Neural progenitor cell (in vitro differentiated cells): Measurements from ENCODE around the gene EFTUD2. TPM values are rescaled to one million over a fixed set of nuclear protein-coding genes. Genes with fewer than 3 reads are reported as not detected.

Experiments used
- DNase-seq: peaks from one replicate; pipeline ENCODE4 v3.0.0-alpha.2; 2016; ENCODE audit warnings: low spot score
- H2AFZ ChIP-seq: fragments of 200-600 bp; sonication (generic); replicated peaks from 2 replicates; pipeline ENCODE4 v1.6.1; 2016; ENCODE audit warnings: antibody characterized with exemption
- H3F3A ChIP-seq: fragments of 200-600 bp; sonication (generic); 2 replicates; pipeline ENCODE4 v1.6.1; 2016; ENCODE audit warnings: antibody characterized with exemption, low read depth
- H3K27ac ChIP-seq: fragments of 200-600 bp; sonication (generic); 2 replicates; pipeline ENCODE4 v1.5.1; 2016; ENCODE audit warnings: mild to moderate bottlenecking
- H3K27me3 ChIP-seq: fragments of 200-600 bp; sonication (generic); 2 replicates; pipeline ENCODE4 v1.6.1; 2016; ENCODE audit warnings: mild to moderate bottlenecking, moderate library complexity
- H3K36me3 ChIP-seq: fragments of 200-600 bp; sonication (generic); 2 replicates; pipeline ENCODE4 v1.5.1; 2016
- H3K4me1 ChIP-seq: fragments of 200-600 bp; sonication (generic); 2 replicates; pipeline ENCODE4 v1.6.1; 2016; ENCODE audit warnings: mixed run types
- H3K4me2 ChIP-seq: fragments of 200-600 bp; sonication (generic); 2 replicates; pipeline ENCODE4 v1.6.1; 2016
- H3K4me3 ChIP-seq: fragments of 200-600 bp; sonication (generic); 2 replicates; pipeline ENCODE4 v1.5.1; 2016
- H3K79me2 ChIP-seq: fragments of 200-600 bp; sonication (generic); 2 replicates; pipeline ENCODE4 v1.6.1; 2016; ENCODE audit warnings: low read depth
- H3K9ac ChIP-seq: fragments of 200-600 bp; sonication (generic); 2 replicates; pipeline ENCODE4 v1.6.1; 2016
- H3K9me3 ChIP-seq: fragments of 200-600 bp; sonication (generic); 2 replicates; pipeline ENCODE4 v1.5.1; 2016; ENCODE audit warnings: low read depth
- H4K20me1 ChIP-seq: fragments of 200-600 bp; sonication (generic); 2 replicates; pipeline ENCODE4 v1.6.1; 2016; ENCODE audit warnings: low read depth
- H3K27ac Mint-ChIP-seq: 3 replicates; pipeline ENCODE4 v1.8.0; 2021; ENCODE audit warnings: mixed read lengths
- H3K27me3 Mint-ChIP-seq: 2 replicates; pipeline ENCODE4 v1.8.0; 2022; ENCODE audit warnings: low read depth, mild to moderate bottlenecking, inconsistent platforms, moderate library complexity, mixed read lengths; ENCODE audit not compliant: insufficient read depth
- H3K36me3 Mint-ChIP-seq: 3 replicates; pipeline ENCODE4 v1.8.0; 2021; ENCODE audit warnings: mixed read lengths
- H3K4me1 Mint-ChIP-seq: 3 replicates; pipeline ENCODE4 v1.8.0; 2021; ENCODE audit warnings: mixed read lengths
- H3K4me3 Mint-ChIP-seq: 3 replicates; pipeline ENCODE4 v1.8.0; 2021; ENCODE audit warnings: mild to moderate bottlenecking, moderate library complexity, mixed read lengths
- H3K9me3 Mint-ChIP-seq: 3 replicates; pipeline ENCODE4 v1.8.0; 2020; ENCODE audit warnings: mixed read lengths
- CTCF ChIP-seq: fragments of 200-600 bp; sonication (generic); IDR thresholded peaks from 2 replicates; pipeline ENCODE4 v1.5.1; 2017; ENCODE audit warnings: antibody characterized with exemption, mild to moderate bottlenecking
- EZH2 ChIP-seq: fragments of 200-600 bp; sonication (generic); IDR thresholded peaks from 2 replicates; pipeline ENCODE4 v1.6.1; 2017; ENCODE audit warnings: antibody characterized with exemption, mild to moderate bottlenecking, moderate library complexity
- EZH2phosphoT487 ChIP-seq: fragments of 200-600 bp; sonication (generic); IDR thresholded peaks from 2 replicates; pipeline ENCODE4 v1.6.1; 2017; ENCODE audit warnings: antibody characterized with exemption
- total RNA-seq: library from RNA; depleted of rRNA; stranded (reverse); fragments of >200 nt; gene quantifications from 2 replicates; pipeline ENCODE4 v1.2.3, GENCODE V29; 2015; ENCODE audit warnings: low replicate concordance

Gene EFTUD2
- total RNA-seq, 1 donor from 2014 or later = 185 TPM

- no peak for TF ChIP-seq CTCF
- no peak for TF ChIP-seq EZH2phosphoT487
- TF ChIP-seq EZH2 = no peak
- Histone ChIP-seq H3K27me3 (no peaks in the 10 kb centered on the region), H3K4me2 (no peak overlapping the region), H3K36me3 (peaks cover 9% of the 10 kb centered on the region), H2AFZ (no peak overlapping the region), H3K79me2 (no peaks in the 10 kb centered on the region), H3K9me3 (no peaks in the 10 kb centered on the region), H3K4me3 (no peak overlapping the region), H3K27ac (no peak overlapping the region), H3F3A (peaks cover 9% of the 10 kb centered on the region), H3K4me1 (no peaks in the 10 kb centered on the region), H3K9ac (no peak overlapping the region), H4K20me1 (no peaks in the 10 kb centered on the region)
- no peak for DNase-seq
- Mint-ChIP-seq H3K36me3 (peaks cover 25% of the 10 kb centered on the region), H3K9me3 (no peaks in the 10 kb centered on the region), H3K27me3 (no peaks in the 10 kb centered on the region), H3K4me3 (no peak overlapping the region), H3K27ac (no peak overlapping the region), H3K4me1 (no peaks in the 10 kb centered on the region)
Measured at GRCh38 chr17:44864831-44865230, 34.4 kb downstream of the EFTUD2 start.

GRCh38 chr17:44863061-44863918 is 36.0 kb downstream of the EFTUD2 start:
- Mint-ChIP-seq H3K9me3 (no peaks in the 10 kb centered on the region), H3K27me3 (no peaks in the 10 kb centered on the region), H3K27ac (no peak overlapping the region), H3K4me3 (no peak overlapping the region), H3K36me3 (peaks cover 30% of the 10 kb centered on the region), H3K4me1 (no peaks in the 10 kb centered on the region)
- Histone ChIP-seq H3K4me3 (no peak overlapping the region), H2AFZ (no peak overlapping the region), H3K9me3 (no peaks in the 10 kb centered on the region), H3K27me3 (no peaks in the 10 kb centered on the region), H4K20me1 (no peaks in the 10 kb centered on the region), H3K4me2 (no peak overlapping the region), H3F3A (peaks cover 9% of the 10 kb centered on the region), H3K4me1 (no peaks in the 10 kb centered on the region), H3K27ac (no peak overlapping the region), H3K36me3 (peaks cover 9% of the 10 kb centered on the region), H3K9ac (no peak overlapping the region), H3K79me2 (no peaks in the 10 kb centered on the region)
- DNase-seq = no peak
- TF ChIP-seq CTCF (no peak), EZH2 (no peak), EZH2phosphoT487 (no peak)

GRCh38 chr17:44862278-44862914 is 36.8 kb downstream of the EFTUD2 start:
- no peak overlapping the region for H2AFZ ChIP-seq
- no peak overlapping the region for H3K9ac ChIP-seq
- H4K20me1 ChIP-seq = no peaks in the 10 kb centered on the region
- H3K4me3 Mint-ChIP-seq = no peak overlapping the region
- no peak overlapping the region for H3K4me2 ChIP-seq
- H3K27me3 ChIP-seq = no peaks in the 10 kb centered on the region
- no peak overlapping the region for H3K27ac Mint-ChIP-seq
- peaks cover 9% of the 10 kb centered on the region for H3K36me3 ChIP-seq
- H3K79me2 ChIP-seq = no peaks in the 10 kb centered on the region
- H3K36me3 Mint-ChIP-seq = peaks cover 28% of the 10 kb centered on the region
- no peaks in the 10 kb centered on the region for H3K27me3 Mint-ChIP-seq
- H3K4me1 ChIP-seq = no peaks in the 10 kb centered on the region
- H3K4me1 Mint-ChIP-seq = no peaks in the 10 kb centered on the region
- H3K27ac ChIP-seq = no peak overlapping the region
- no peaks in the 10 kb centered on the region for H3K9me3 ChIP-seq
- peaks cover 9% of the 10 kb centered on the region for H3F3A ChIP-seq
- H3K4me3 ChIP-seq = no peak overlapping the region
- TF ChIP-seq CTCF = no peak
- TF ChIP-seq EZH2 = no peak
- TF ChIP-seq EZH2phosphoT487 = no peak
- no peak for DNase-seq
- H3K9me3 Mint-ChIP-seq = no peaks in the 10 kb centered on the region
